ENCODE results near the gene MAST1. TPM values are rescaled to one million over a fixed set of nuclear protein-coding genes. Genes with fewer than 3 reads are reported as not detected.
"Not testable (repeated sequence)": the region's sequence is repeated elsewhere in the genome, so short reads cannot be mapped to it uniquely, and the experiment has no call there.

The MAST1 gene
- total and polyA plus RNA-seq, 5 experiments from 2014 or later: 0.22 to 4.4 (median 0.97) TPM

- peaks cover 0 to 4% (median 0%) of the 10 kb centered on the region in 5 donors for H3K27me3 Mint-ChIP-seq
- peak; percentile 92 to 98 (median 96) for DNase-seq
- H3K9me3 Mint-ChIP-seq: peaks cover 0 to 4% (median 0%) of the 10 kb centered on the region in 9 donors
- ATAC-seq: peak; percentile 47 to 53
- POLR2A ChIA-PET: interaction anchor here (0.5 to 14.5 kb wide), 19 partner anchors 8 to 1725 kb away, joined by 3 to 1021 read pairs (median 5); partner anchors contain the start of genes CALR, DHPS, DNAJB1 and FBXW9
- H3K4me3 Mint-ChIP-seq: peak overlapping the region; percentile 89 to 99 (median 96)
- H3K36me3 Mint-ChIP-seq: peaks cover 1 to 16% (median 5%) of the 10 kb centered on the region in 3 donors
- H3K27ac Mint-ChIP-seq: peak overlapping the region; percentile 94 to 100 (median 100)
- H3K4me1 Mint-ChIP-seq: peaks cover 30 to 56% (median 43%) of the 10 kb centered on the region in 4 donors
These were observed 44.8 kb upstream of the MAST1 start for GRCh38 chr19:12793290-12794195.

GRCh38 chr19:12794196-12794941 lies 43.9 kb upstream of the MAST1 start:
- Mint-ChIP-seq H3K27me3 (peaks cover 0 to 4% (median 0%) of the 10 kb centered on the region in 5 donors), H3K9me3 (peaks cover 0 to 4% (median 0%) of the 10 kb centered on the region in 9 donors), H3K36me3 (peaks cover 1 to 25% (median 5%) of the 10 kb centered on the region in 3 donors), H3K4me1 (peaks cover 25 to 49% (median 36%) of the 10 kb centered on the region in 4 donors), H3K27ac (peak overlapping the region; percentile 94 to 99 (median 97)), H3K4me3 (peak overlapping the region; percentile 64 to 99 (median 84))
- POLR2A ChIA-PET: interaction anchor here (0.5 to 14.5 kb wide), 12 partner anchors 7 to 1921 kb away, joined by 3 to 1021 read pairs (median 4); partner anchors contain the start of genes HOOK2, PRDX2, RNASEH2A and THSD8
- ATAC-seq (no peak), DNase-seq (peak in 3 of 10 donors; percentile 37 to 52 (median 45))

GRCh38 chr19:12794971-12795381 lies 43.3 kb upstream of the MAST1 start:
- H3K27ac Mint-ChIP-seq: peak overlapping the region; percentile 94 to 99 (median 97)
- DNase-seq: no peak
- peaks cover 0 to 4% (median 0%) of the 10 kb centered on the region in 5 donors for H3K27me3 Mint-ChIP-seq
- POLR2A ChIA-PET: interaction anchor here (0.5 to 14.5 kb wide), 9 partner anchors 9 to 1921 kb away, joined by 3 to 1021 read pairs (median 5); partner anchors contain the start of genes HOOK2, RNASEH2A and TNPO2
- H3K36me3 Mint-ChIP-seq: peaks cover 1 to 27% (median 5%) of the 10 kb centered on the region in 3 donors
- H3K4me3 Mint-ChIP-seq: peak overlapping the region in 9 of 10 donors; percentile 10 to 99 (median 73)
- peaks cover 0 to 4% (median 0%) of the 10 kb centered on the region in 9 donors for H3K9me3 Mint-ChIP-seq
- no peak for ATAC-seq
- peaks cover 25 to 47% (median 39%) of the 10 kb centered on the region in 4 donors for H3K4me1 Mint-ChIP-seq

GRCh38 chr19:12796146-12797071 lies 41.9 kb upstream of the MAST1 start:
- Mint-ChIP-seq H3K4me1 (peaks cover 19 to 45% (median 39%) of the 10 kb centered on the region in 4 donors), H3K27me3 (peaks cover 0 to 2% (median 0%) of the 10 kb centered on the region in 5 donors), H3K4me3 (peak overlapping the region; percentile 61 to 88 (median 84)), H3K9me3 (peaks cover 0 to 4% (median 0%) of the 10 kb centered on the region in 9 donors), H3K27ac (peak overlapping the region; percentile 90 to 98 (median 95)), H3K36me3 (peaks cover 1 to 27% (median 5%) of the 10 kb centered on the region in 3 donors)
- DNase-seq (peak; percentile 58 to 86 (median 74)), ATAC-seq (no peak)
- POLR2A ChIA-PET: interaction anchor here (0.6 to 14.5 kb wide), 7 partner anchors 10 to 356 kb away, joined by 3 to 1021 read pairs (median 5); partner anchors contain the start of genes DHPS, HOOK2, RNASEH2A and TNPO2

- no peak overlapping the region for H3K4me3 Mint-ChIP-seq
- ATAC-seq (no peak), DNase-seq (no peak)
- peak overlapping the region in 2 of 10 donors; percentile 4 to 96 for H3K27ac Mint-ChIP-seq
- H3K36me3 Mint-ChIP-seq: peaks cover 1 to 27% (median 5%) of the 10 kb centered on the region in 3 donors
- peaks cover 0 to 2% (median 0%) of the 10 kb centered on the region in 5 donors for H3K27me3 Mint-ChIP-seq
- peaks cover 0 to 4% (median 0%) of the 10 kb centered on the region in 9 donors for H3K9me3 Mint-ChIP-seq
- POLR2A ChIA-PET: interaction anchor here (1.0 to 14.5 kb wide), 3 partner anchors 9 to 38 kb away, joined by 5 to 1021 read pairs (median 15); partner anchors contain the start of genes HOOK2 and RNASEH2A
- H3K4me1 Mint-ChIP-seq: peaks cover 20 to 47% (median 41%) of the 10 kb centered on the region in 4 donors
These were observed 41.2 kb upstream of the MAST1 start for GRCh38 chr19:12797141-12797587.

- not testable (repeated sequence) for ATAC-seq, H3K27ac Mint-ChIP-seq, DNase-seq, H3K4me3 Mint-ChIP-seq, H3K27me3 Mint-ChIP-seq, H3K9me3 Mint-ChIP-seq
- Mint-ChIP-seq H3K36me3 (peaks cover 1 to 27% (median 5%) of the 10 kb centered on the region in 3 donors), H3K4me1 (peaks cover 24 to 50% (median 45%) of the 10 kb centered on the region in 4 donors)
- POLR2A ChIA-PET: interaction anchor here (0.6 to 14.5 kb wide), 4 partner anchors 9 to 115 kb away, joined by 4 to 1021 read pairs (median 10); partner anchors contain the start of genes HOOK2 and RNASEH2A
These were observed 40.7 kb upstream of the MAST1 start for GRCh38 chr19:12797607-12798006.

- Mint-ChIP-seq H3K27ac (peak overlapping the region in 3 of 10 donors; percentile 47 to 69 (median 48)), H3K9me3 (no peaks in the 10 kb centered on the region), H3K27me3 (no peaks in the 10 kb centered on the region), H3K4me3 (peak overlapping the region; percentile 30 to 94 (median 88)), H3K4me1 (peaks cover 20 to 38% (median 33%) of the 10 kb centered on the region in 4 donors), H3K36me3 (peaks cover 0 to 21% (median 0%) of the 10 kb centered on the region in 3 donors)
- POLR2A ChIA-PET: interaction anchor here (0.8 to 14.5 kb wide), 4 partner anchors 8 to 351 kb away, joined by 3 to 1021 read pairs (median 32); partner anchors contain the start of genes HOOK2, IER2, JUNB and STX10
- no peak for ATAC-seq
- no peak for DNase-seq
These were observed 38.4 kb upstream of the MAST1 start for GRCh38 chr19:12799742-12800465.

- H3K4me3 Mint-ChIP-seq: peak overlapping the region; percentile 84 to 94 (median 88)
- peaks cover 0 to 21% (median 0%) of the 10 kb centered on the region in 3 donors for H3K36me3 Mint-ChIP-seq
- DNase-seq (no peak), ATAC-seq (no peak)
- no peaks in the 10 kb centered on the region for H3K9me3 Mint-ChIP-seq
- no peaks in the 10 kb centered on the region for H3K27me3 Mint-ChIP-seq
- peak overlapping the region; percentile 39 to 91 (median 69) for H3K27ac Mint-ChIP-seq
- H3K4me1 Mint-ChIP-seq: peaks cover 20 to 36% (median 31%) of the 10 kb centered on the region in 4 donors
- POLR2A ChIA-PET: interaction anchor here (0.6 to 14.5 kb wide), 6 partner anchors 8 to 350 kb away, joined by 3 to 1021 read pairs (median 4); partner anchors contain the start of genes HOOK2, IER2, JUNB and STX10
These were observed 37.9 kb upstream of the MAST1 start for GRCh38 chr19:12800466-12800770.

GRCh38 chr19:12800923-12801465 lies 37.3 kb upstream of the MAST1 start:
- ATAC-seq (peak in 1 of 2 donors; percentile 15), DNase-seq (no peak)
- POLR2A ChIA-PET: interaction anchor here (0.6 to 14.5 kb wide), 5 partner anchors 9 to 151 kb away, joined by 3 to 1021 read pairs (median 5); partner anchors contain the start of genes HOOK2 and JUNB
- Mint-ChIP-seq H3K4me1 (peaks cover 17 to 33% (median 27%) of the 10 kb centered on the region in 4 donors), H3K9me3 (no peaks in the 10 kb centered on the region), H3K27ac (peak overlapping the region; percentile 44 to 91 (median 79)), H3K36me3 (peaks cover 0 to 21% (median 0%) of the 10 kb centered on the region in 3 donors), H3K27me3 (no peaks in the 10 kb centered on the region), H3K4me3 (peak overlapping the region; percentile 84 to 94 (median 88))
